Measurements from ENCODE around the gene ANKRD52. TPM values are rescaled to one million over a fixed set of nuclear protein-coding genes. Genes with fewer than 3 reads are reported as not detected.
"Not testable (repeated sequence)": the region's sequence is repeated elsewhere in the genome, so short reads cannot be mapped to it uniquely, and the experiment has no call there.

Gene ANKRD52
- polyA plus RNA-seq, 4 donors: 24.0 to 45.9 (median 31.5) TPM

DNA sequence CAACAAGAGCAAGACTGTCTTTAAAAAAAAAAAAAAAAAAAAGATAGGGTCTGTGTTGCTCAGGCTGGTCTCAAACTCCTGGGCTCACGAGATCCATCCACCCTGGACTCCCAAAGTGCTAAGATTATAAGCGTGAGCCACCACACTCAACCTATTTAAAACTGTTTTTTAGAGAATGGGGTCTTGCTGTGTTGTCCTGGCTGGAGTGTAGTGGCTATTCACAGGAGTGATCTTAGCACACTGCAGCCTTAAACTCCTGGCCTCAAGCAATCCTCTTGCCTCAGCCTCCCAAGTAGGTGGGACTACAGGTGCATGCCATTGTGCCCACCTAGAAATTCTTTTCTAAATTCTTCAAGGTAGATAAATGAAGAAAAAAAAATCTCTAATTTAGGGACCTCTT lies 16.1 kb upstream of the ANKRD52 start:
- no peak for DNase-seq (ENCODE audit: low read depth in 4 of 4, low spot score in 2 of 4)

DNA sequence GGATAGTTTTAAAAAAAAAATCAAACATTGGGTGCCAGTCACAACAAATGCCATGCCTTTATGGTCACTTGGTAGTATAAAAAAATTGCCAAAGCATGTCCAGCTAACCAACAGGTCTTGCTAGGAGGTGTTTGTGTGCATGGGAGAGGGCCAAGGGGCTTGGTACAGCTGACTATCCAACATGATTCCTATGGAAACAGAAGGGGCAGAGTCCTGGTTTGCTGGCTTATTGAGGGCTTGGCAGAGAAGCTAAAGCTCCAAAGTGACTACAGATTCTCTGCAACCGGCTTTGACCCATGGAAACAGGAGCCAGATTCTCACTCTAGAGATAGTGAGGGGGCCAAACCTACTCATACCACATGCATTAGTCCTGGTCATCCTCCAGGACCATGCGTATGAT lies 14.3 kb upstream of the ANKRD52 start:
- DNase-seq (ENCODE audit: low read depth in 4 of 4, low spot score in 2 of 4): not testable (repeated sequence)

DNA sequence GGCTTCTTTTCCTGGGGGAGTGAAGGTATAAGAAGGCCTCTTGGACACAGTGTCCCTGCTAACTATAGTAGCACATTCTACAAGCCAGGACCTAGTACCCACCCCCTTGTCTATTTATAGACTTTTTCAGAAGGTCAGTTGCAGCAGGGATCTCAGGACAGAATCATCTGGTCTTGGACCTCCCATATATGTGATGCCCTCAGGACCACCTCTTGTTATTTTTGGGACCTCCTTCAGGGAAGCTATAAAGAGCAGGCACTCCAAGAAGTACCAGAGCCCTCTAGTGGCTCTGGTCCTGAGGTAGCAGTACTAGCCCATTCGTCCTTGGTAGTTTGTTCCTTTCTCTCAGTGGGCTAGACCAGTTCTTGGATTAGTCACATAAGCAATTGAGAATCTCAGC lies 12.8 kb upstream of the ANKRD52 start:
- DNase-seq (ENCODE audit: low read depth in 4 of 4, low spot score in 2 of 4): peak in 1 of 4 donors; percentile 8

DNA sequence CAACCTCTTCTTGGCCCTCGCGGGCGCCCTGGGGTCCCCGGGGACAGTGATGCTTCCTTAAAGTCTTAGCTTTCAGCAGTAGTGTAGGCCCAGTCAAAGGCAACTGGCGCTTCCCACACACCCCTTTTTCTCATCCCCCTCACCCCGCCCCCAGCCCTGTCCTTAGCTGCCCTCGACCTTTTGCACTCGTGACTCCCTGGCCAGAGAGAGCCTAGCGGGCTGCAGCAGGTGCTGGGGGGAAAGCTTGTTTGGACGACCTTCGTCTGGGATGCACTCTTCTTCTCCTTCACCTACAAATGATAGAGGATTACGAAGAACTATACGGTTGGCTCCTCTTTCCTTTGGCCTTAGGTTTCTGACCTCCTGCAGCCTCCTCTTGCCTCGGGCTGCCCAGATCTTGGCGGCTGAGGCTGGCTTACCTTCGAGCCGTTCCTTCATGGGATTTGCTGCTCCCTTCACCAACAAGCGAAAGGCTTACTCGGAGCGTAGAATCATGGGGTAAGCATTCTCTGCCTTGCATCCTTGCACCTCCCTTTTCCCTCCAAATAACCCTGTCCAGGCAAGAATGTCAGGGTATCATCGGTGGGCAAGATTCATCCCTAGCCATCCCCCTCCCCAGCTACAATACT lies 9.4 kb upstream of the ANKRD52 start:
- no peak for DNase-seq (ENCODE audit: low read depth in 4 of 4, low spot score in 2 of 4)

DNA sequence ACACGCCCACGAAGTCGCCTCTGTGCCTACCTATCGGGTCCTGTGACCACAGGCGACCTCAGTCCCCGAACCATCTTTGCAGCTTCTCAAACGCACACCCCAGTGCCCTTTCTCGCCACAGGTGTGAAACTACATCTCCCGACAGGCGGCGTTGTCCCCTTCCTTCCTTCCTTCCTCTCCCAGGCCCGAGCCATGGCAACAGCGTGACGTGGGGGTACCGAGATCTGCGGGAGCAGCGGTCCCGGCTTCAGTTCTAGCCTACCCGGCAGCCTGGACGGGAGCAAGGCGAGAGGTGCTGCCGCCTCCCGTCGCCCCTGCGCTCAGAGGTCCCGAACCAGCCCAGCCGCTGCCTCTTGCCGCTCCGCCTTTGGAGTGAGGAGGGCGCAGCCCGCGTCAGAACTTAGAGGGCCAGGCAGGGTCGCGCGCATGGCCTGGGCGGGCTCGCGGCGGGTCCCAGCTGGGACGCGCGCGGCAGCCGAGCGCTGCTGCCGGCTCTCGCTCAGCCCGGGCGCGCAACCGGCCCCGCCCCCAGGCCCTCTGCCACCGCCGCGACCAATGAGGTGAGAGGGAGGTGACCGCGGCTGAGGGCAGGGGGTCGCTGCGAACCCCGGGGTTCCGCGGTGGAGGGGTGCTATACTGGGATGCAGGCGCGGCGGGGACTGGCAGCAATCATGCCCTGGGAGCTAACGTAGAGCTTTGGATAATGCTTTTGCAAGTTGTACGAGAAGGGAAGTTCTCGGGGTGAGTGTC lies 8.7 kb upstream of the ANKRD52 start, which contains the start of gene COQ10A:
Gene COQ10A, plus strand, starts transcription at position 250 of the 750 bp plus-strand sequence. Its CDS starts 177 bp downstream, at position 427.
- peak; percentile 75 to 91 (median 86) for DNase-seq (ENCODE audit: low read depth in 4 of 4, low spot score in 2 of 4)

DNA sequence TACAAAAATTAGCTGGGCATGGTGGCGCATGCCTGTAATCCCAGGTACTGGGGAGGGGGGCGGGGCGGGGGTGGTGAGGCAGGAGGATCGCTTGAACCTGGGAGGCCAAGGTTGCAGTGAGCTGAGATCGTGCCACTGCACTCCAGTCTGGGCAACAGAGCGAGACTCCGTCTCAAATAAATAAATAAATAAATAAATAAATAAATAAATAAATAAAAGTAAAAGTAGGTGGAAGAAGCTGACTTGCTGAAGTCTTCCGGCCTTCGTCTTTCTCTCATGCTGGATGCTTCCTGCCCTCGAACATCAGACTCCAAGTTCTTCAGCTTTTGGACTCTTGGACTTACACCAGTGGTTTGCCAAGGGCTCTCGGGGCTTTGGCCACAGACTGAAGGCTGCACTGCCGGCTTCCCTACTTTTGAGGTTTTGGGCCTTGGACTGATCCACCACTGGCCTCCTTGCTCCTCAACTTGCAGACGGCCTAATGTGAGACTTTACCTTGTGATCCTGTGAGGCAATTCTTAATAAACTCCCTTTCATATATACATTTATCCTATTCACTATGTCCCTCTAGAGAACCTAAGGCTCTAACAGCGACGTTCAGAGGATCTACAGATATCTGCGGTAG lies 8.0 kb upstream of the ANKRD52 start:
- DNase-seq (ENCODE audit: low read depth in 4 of 4, low spot score in 2 of 4): not testable (repeated sequence)

DNA sequence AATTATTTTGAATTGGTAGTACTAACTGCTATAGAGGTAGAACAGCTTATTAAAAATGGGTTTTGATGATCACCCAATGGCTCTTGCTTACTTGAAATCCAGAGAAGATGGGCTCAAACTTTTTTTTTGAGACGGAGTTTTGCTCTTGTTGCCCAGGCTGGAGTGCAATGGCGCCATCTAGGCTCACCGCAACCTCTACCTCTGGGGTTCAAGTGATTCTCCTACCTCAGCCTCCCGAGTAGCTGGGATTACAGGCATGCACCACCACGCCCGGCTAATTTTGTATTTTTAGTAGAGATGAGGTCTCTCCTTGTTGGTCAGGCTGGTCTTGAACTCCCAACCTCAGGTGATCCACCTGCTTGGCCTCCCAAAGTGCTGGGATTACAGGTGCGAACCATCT lies 4.8 kb upstream of the ANKRD52 start:
- DNase-seq (ENCODE audit: low read depth in 4 of 4, low spot score in 2 of 4): not testable (repeated sequence)

DNA sequence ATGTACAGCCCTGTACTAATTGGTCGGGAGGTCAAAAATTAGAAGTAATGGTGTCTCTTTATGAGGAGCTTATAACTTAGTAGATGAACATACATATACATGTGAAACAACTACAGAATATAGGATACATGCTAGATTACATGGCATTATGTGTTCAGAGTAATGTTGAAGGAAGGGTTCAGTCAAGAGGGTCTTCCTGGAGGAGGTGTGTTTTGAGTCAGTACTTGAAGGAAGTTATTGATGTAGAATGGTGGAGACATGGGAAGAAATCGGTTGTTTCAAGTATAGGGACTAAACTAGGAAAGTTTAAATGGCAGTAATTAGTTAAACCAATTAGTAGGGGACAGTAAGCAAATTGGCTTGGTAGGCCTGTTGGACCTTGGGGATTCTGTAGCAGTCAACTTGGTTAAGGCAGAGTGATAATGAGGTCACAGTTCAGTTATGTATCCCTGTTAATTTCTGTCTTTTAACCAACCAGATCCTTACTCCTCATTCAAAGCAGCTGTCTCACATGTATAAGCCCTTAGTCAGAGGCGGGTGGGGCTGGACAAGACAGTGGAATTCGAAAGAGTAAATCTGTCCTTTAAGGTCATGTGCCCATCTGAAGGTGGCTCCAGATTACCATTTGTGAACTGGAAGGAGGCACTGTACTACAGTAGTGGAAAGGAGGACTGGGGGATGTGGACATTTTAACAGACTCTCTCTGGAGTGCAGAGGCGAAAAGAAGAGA lies 3.5 kb upstream of the ANKRD52 start:
- no peak for DNase-seq (ENCODE audit: low read depth in 4 of 4, low spot score in 2 of 4)

DNA sequence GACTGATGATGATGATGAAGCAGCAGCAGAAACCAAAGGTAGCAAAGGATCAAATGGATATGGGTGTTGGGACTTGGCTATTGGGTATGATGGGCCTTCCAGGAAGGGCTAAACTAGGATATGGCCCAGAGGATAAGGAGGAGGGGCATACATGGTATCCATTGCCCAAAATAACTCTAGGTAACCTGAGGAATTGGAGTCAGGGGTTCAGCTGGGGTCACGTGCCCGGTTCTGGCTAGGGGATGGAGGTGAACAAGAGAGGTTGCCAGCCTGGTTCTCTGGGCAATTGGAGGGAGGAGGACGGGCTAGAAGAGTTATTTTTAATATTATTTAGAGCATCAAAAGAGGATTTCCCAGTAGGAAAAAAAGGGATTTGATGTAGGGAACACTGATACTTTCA lies 2.7 kb upstream of the ANKRD52 start:
- DNase-seq (ENCODE audit: low read depth in 4 of 4, low spot score in 2 of 4): no peak

DNA sequence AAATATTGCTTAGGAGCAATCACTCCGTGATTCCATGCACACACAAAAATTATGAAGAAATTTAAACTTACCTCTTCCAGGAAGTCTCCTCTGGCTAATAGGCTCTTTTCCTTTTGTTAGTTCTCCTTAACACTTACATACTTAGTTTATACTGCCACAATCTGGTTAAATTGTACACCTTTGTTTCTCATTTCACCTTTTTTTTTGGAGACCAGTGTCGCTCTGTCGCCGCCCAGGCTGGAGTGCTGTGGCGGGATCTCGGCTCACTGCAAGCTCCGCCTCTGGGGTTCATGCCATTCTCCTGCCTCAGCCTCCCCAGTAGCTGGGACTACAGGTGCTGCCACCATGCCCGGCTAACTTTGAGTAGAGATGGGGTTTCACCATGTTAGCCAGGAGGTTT lies 2.2 kb upstream of the ANKRD52 start:
- DNase-seq (ENCODE audit: low read depth in 4 of 4, low spot score in 2 of 4): no peak

DNA sequence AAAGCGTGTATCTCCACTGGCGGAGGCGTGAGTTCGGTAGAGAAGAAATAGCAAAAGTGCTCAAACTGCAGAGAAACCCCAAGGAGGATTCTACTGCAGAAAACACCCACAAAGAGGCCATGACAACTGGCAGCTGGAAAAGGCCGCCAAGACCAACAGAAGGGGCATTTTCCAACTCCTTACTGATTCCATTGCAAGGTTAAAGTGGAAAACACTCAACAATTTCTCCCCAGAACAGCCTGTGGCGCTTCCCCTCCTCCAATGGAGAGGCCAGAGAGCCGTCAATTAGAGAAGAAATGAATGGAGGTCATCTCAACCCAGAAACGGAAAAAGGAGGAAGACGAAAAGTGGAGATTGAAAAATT lies 618 bp upstream of the ANKRD52 start:
- DNase-seq (ENCODE audit: low read depth in 4 of 4, low spot score in 2 of 4): no peak

DNA sequence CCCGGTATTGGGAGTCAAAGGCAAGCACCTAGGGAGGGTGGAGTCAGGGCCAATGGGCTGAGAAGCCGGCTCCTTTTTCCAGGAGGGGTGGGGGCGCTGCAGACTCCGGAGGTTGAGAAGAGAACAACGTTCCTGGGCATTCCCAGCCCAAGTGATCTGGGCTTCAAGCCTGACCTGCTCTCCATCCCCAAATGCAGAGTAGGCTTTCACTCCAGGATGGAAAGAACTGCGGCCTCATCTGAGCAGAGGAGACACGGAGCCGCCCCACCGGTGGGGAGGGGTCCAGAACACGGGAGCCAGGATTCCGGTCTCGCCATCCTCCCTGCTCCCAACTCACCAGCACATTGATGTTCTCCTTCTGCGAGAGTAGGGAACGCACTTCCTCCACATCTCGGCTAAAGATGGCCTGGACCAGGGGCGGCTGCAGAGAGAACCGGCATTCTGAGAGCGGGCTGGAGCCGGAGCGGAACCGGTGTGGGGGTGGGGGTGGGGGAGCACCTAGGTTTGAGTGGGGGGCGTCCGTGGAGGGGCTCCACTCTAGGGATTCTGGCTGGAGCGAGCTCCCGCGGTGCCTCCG lies 605 bp downstream of the ANKRD52 start:
- peak in 3 of 4 donors; percentile 15 to 32 (median 27) for DNase-seq (ENCODE audit: low read depth in 4 of 4, low spot score in 2 of 4)

DNA sequence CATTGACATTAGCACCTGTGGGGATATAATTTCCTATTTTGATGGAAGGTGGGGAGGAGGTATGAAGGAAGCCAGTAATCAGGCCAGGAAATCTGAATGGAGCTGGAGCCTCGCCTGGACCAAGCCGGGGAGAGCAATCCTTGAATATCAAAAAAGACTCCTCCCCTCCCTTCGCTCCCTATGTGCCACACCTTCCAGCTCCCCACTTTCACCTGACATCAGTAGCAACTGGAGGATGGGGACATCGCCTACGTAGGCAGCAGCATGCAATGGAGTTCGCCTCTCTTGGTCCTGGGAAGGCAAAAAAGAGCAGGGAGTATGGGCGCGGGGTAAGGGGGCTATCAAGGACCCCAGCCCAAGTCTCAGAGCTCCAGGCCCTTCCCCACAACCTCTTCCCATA lies 1.1 kb downstream of the ANKRD52 start:
- no peak for DNase-seq (ENCODE audit: low read depth in 4 of 4, low spot score in 2 of 4)

DNA sequence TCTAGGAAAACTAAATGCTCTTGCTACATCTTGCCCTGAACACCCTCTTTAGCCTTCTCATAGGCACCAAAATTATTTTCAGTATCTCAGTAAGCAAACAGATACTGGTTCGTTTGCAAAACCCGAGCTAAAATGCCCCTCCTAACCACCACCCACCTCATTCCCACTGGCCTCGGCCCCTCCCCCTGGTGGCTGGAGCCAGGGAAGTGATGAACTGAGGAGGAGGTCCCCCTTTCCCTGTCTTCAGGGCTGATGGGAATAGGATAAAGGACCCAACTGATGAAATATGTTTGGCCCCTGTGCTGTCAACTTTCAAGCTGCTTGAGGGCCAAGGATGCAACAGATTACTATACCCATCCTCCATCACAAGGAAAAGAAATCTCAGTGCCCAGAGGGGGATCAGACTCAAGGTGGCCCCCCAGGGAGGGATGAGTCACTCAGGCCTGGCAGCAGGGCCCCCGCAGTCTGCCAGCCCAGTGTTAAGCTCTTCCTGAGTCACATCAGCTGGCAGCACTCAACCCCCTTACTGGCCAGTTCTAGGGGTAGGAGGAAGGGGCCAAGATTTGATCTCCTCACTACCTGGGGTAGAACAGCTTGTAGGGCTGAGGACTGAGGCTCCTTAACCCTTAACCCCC lies 1.7 kb downstream of the ANKRD52 start:
- no peak for DNase-seq (ENCODE audit: low read depth in 4 of 4, low spot score in 2 of 4)

DNA sequence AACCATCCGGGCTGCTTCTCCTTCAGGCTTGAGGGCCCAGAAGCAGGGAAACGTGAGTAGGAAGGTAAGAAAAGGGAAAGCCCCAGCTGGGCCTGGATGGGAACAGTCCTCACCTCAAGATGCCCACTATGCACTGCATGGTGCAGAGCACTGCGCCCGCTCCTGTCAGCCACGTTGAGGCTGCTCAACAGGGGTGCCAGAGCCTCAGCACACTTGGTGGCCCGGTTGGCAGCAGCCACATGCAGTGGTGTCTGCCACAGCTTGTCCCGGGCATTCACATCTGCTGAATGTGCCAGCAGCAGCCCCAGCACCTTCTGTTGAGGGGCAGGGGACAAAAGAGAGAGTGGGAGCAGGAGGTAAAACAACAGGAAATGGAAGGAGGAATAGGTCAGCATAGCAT lies 2.5 kb downstream of the ANKRD52 start:
- no peak for DNase-seq (ENCODE audit: low read depth in 4 of 4, low spot score in 2 of 4)

DNA sequence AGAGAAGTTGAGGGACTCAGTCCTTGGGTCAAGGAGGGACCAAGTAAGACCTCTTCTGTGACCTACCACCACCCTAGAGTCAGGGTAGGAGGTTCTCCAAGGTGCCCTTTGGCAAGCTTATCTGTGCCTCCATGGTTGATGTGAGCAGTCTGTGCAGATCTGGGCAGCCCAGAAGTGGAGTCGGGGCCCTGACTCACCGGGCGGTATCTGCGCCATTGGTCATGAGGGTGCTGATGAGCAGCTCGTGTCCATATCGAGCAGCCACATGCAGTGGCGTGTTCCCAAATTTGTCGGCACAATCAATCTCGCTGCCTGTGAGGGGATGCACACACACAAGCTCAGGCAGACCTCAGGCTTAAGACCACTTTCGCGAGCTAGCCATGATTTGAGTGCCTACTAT lies 5.1 kb downstream of the ANKRD52 start:
- DNase-seq (ENCODE audit: low read depth in 4 of 4, low spot score in 2 of 4): no peak

DNA sequence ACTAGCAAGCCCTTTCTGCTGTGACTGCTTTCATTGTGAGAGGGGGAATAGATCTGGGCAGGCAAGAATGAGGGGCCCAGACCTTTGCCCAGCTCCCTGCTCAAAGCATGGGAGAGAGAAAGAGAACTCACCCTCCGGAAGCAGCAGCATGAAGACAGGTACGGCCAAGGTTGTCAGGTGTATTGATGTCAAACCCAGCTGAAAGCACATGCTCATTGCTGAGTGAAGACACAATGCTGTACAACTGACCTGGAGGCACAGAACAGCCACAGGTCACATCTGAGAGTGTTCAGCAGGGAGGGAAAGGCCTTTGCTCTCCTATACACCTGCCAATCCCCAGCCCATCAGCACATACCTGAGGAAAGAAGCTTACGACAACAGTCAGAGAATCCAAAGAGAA lies 5.5 kb downstream of the ANKRD52 start:
- DNase-seq (ENCODE audit: low read depth in 4 of 4, low spot score in 2 of 4): no peak

DNA sequence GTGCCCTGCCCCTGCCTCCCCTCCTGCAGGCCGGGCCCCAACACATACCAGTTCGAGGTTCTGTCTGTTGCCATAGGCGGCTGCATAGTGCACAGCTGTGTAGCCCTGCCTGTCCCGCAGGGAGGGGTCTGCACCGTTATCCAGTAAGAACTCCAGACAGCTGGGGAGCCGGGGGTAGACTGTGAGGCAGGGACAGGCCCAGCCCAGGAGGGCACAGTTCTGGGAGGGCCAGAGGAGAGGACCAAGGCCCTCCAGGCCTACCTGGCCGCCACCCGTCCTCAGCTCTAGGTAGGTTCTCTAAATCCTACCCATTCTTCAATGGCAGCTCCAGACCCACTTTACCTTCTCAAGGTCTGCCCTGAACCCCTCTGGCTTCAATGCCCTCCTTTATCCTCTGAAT lies 9.5 kb downstream of the ANKRD52 start:
- no peak for DNase-seq (ENCODE audit: low read depth in 4 of 4, low spot score in 2 of 4)

DNA sequence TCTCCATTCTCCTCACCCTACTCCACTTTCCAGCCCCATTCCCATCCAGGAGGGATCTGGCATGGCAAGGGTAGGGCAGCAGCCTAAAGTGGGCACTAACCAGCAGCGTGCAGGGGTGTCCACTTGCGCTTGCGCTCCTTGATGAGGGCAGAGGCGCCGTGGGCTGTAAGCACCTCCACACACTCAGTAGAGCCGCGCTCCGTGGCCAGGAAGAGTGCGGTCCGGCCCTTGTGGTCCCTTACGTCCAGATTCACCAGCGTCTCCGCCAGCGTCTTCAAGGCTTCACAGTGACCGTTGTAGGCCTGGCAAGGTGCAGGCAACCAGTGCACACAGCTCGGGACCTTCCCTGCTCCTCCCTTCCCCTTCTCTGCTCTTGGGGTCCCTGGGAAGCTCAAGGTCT lies 10.3 kb downstream of the ANKRD52 start:
- DNase-seq (ENCODE audit: low read depth in 4 of 4, low spot score in 2 of 4): no peak

DNA sequence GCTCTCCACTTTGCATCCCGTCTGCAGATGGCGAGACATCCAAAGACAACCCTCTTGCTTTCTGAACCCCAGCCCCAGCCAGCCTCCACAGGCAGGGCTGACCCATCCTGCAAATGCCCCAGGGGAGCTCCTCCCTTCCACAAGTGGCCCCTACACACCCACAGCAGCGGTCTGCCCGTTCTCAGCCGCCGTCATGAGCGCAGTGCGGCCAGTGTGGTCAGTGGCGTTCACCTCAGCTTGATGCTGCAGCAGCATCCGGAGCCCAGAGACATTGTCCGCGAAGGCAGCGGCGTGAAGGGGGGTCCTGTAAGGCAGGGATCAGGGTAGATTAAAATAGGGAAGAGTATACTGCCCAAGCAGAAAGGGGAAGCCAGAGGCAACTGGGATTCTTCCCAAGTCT lies 13.7 kb downstream of the ANKRD52 start:
- DNase-seq (ENCODE audit: low read depth in 4 of 4, low spot score in 2 of 4): no peak
